NCI-H446 treated with DMSO at 0.1 percent for 48 hours (cell line): ENCODE measurements around the gene APBB2.

ENCODE experiments used
- DNase-seq: peaks from one replicate; lab custom pipeline; 2025; lab: John Stamatoyannopoulos, UW

The APBB2 gene

DNA sequence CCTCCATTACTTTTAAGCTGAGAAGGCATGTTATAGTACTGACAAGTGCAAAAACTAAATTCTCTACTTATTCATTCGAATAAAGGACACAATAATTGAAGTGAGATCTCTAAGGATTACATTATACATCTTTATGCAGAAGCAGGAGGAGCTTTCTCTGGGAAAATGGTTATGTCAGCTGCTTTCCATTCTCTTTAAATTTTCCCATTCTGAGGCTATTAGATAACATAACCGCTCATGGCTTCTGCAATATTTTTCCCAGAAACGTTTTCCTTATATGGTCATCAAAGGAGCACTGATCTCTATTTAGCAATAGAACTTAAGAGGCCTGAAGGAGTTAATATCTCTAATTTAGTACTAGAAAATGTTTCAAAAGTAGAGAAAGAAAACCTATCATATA is 243.0 kb downstream of the APBB2 start:
- no peak for DNase-seq

- DNase-seq, result no peak
Observed at GRCh38 chr4:40969501-40969900, 244.8 kb downstream of the APBB2 start.

- no peak for DNase-seq
Observed at GRCh38 chr4:40967550-40967949, 246.8 kb downstream of the APBB2 start.

- DNase-seq, result no peak
Observed at GRCh38 chr4:40966091-40966490, 248.3 kb downstream of the APBB2 start.

GRCh38 chr4:40963897-40964478 is 250.4 kb downstream of the APBB2 start:
- DNase-seq, result no peak

DNA sequence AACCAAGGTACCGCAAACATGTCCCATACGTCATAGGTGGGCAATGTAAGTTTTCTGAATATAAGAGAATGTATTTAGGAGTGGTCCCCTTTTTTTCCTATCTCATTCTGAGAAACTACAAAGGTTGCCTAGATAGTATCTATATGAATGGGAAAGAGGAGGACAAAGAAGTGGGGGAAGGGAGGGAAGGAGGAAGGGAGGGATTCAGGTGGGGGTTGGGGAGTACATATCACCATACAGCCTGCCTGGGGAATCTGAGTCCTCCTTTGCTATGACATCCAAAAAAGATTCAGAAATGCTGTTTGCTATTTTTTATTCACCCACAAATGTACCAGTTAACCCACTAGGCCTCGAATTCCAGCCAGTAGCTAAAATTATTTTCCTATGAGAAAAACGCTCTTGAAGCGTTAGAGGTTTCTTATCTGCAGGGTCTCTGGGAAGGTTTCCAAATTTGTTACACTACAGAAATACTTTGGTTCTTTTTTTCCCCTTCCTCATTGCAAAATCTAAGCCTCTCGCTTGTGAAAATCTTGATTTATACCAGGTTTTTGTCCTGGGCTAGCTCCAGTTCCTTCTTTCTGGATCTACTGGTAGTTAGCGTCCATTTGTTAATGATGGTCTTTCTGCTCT is 251.7 kb downstream of the APBB2 start:
- DNase-seq, result no peak

DNA sequence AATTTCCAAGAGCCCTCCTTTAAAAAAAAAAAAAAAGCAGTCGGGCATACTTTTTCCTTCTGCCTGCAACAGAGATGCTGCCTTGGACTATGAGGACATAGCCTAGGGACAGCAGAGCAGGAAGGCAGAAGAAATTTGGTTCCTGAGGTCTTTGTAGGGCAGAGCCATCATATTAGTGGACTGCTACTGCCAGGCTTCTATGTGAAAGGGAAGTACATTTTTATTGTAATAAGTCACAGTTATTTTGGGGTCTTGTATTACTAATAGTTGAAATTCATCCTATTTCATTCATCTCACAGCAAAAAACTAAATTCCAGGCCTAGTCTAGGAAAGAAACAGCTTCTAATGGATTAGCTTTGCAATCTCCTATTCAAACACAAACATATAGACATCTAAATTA is 253.4 kb downstream of the APBB2 start:
- DNase-seq, result no peak

GRCh38 chr4:40957281-40957680 is 257.1 kb downstream of the APBB2 start:
- no peak for DNase-seq

DNA sequence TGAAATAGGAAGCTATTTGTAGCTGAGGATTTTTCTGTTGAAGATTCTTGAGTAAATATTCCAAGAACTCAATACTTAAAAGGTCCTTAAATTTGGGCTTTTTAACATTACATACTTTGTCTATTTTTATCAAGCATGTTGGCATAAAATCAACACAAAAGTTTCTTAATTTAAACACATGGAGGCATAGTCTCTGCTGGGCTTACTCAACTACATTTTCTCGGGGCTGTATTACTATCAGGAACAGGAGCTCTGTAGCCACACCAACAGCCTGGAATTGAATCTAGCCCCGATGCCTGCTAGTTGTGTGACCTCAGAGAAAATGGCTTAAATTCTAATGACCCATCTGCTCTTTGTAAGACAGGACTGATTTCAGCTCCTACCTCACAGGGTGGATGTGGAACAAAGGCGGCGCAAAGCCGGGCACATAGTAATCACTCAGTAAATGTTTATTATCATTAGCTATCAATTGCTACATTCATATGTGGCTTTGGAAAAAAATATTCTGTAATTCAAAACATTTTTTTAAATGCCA is 257.6 kb downstream of the APBB2 start:
- DNase-seq, result no peak

DNA sequence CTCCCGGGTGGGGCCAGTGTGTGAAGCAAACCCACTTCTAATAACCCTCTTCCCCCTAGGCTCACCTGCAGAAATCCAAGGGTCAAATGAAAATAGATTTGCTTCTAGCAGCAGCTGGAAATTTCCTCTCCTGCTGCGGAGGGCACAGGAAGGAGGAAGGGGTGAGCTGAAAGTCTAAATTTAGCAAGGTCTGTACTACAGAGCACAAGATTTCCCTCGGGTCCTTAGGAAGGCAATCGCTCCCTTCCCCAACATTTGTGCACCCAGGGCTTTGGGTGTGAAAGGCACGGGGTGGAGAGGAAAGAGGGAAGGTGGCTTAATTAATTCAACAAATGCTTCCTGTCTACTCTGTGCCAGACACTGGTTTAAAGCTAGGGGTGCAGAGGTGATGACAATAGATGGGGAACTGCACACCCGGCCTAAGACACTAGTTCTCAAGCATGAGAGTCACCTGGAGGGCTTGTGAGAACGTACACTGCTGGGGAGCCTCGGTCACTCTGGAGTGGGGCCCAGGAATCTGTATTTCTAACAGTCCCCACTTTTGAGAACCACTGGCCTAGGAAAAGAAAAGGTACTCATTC is 260.2 kb downstream of the APBB2 start:
- no peak for DNase-seq

GRCh38 chr4:40953283-40954087 is 260.9 kb downstream of the APBB2 start:
- no peak for DNase-seq

GRCh38 chr4:40952672-40953071 is 261.7 kb downstream of the APBB2 start:
- no peak for DNase-seq

DNA sequence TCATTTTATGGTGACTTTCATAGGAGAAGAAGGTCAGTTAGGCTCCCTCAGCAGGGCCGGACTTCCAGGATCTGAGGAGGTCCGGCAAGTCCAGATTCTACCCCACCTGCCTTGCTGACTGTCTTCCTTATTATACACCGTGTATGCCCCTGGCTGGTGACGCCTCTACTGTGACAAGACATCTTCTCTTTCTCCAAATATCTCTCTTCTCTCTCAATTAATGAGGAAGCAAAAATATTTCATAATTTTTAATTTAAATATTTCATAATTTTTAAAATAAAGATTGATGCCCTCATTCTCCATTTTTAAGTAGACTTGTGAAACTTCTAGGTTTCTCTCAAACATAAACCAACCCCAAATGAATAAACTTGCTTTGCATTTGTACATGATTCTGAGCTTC is 262.1 kb downstream of the APBB2 start:
- DNase-seq, result no peak

GRCh38 chr4:40951026-40951425 is 263.3 kb downstream of the APBB2 start:
- DNase-seq, result no peak

DNA sequence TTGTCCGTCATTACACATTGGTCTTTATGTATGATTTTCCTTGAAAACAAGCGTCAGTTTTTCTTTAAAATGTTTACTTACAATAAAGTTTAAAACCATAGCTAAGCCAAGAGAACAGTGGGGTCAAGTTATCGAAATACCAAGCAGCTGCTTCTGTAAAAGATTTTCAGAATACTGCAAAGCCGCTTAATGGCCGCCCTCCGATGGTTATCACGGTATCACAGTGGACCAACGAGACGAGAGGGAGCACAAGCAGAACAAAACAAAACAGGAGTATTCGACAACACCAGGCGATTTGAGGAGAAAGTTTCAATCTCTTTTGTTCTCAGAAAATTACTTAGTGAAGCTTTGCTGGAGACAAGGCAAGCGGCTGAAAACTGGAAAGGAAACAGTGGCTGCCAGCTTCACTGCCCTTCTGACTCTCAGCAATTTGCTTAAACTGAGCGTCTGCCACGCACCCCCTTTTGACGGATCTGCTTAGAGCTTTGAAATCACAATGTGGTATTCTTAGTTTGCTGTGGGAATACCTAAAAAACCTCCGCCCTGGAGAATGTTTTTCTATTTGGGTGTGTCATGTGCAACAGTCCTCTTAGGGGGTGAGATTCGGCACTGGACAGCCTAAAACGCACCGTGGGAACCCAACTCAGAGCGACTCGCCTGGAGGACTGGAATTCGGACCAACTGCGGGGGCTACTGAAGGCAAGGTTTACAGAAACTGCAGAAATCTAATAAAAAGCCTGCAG is 264.8 kb downstream of the APBB2 start:
- no peak for DNase-seq

GRCh38 chr4:40948014-40948413 is 266.3 kb downstream of the APBB2 start:
- no peak for DNase-seq

DNA sequence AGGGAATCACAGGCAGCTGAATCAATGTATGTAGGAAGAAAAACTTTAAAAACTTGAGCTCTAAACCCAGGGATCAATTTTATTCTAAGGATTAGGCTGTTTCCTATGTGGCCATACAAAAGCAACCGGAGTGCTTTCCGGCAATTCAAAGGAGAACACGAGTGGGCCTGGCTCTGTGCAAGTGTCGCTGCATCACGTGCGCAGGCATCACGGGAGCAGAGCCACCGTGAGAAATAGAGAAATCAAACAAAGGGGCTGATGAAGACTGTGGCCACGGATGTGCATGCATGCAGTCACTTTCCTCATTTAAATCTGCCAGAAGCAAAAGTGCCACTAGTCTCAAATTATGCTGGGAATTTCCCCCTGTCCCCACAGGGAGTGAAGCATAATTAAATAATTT is 267.7 kb downstream of the APBB2 start:
- DNase-seq, result no peak

- DNase-seq, result no peak
Observed at GRCh38 chr4:40940756-40941155, 273.6 kb downstream of the APBB2 start.

GRCh38 chr4:40940317-40940741 is 274.0 kb downstream of the APBB2 start:
- DNase-seq, result no peak

- no peak for DNase-seq
Observed at GRCh38 chr4:40939856-40940255, 274.5 kb downstream of the APBB2 start.

DNA sequence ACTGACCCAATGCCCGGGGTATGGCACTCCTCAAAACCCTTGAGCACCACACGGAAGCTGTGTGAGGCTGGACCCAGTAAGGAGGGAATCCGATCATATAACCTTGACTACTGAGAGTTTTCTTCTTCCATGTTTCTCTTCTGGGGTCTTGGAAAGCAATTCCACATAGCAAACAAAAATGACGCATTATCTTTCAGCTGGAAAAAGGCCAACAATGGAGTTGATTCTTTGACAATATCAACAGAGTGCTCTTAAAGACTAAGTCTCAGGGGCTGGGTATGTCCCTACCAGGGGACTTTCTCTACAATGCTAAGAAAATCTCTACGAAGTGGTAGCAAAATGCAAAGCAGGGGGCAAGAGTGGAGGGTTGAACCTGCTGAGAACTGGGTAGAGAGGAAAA is 276.0 kb downstream of the APBB2 start:
- DNase-seq, result no peak

- no peak for DNase-seq
Observed at GRCh38 chr4:40937140-40937725, 277.1 kb downstream of the APBB2 start.
